ENCODE measurements around the gene SCGB3A1. TPM values are rescaled to one million over a fixed set of nuclear protein-coding genes. Genes with fewer than 3 reads are reported as not detected.

SCGB3A1 gene
- polyA plus RNA-seq, 6 donors from 2014 or later = not detected

DNA sequence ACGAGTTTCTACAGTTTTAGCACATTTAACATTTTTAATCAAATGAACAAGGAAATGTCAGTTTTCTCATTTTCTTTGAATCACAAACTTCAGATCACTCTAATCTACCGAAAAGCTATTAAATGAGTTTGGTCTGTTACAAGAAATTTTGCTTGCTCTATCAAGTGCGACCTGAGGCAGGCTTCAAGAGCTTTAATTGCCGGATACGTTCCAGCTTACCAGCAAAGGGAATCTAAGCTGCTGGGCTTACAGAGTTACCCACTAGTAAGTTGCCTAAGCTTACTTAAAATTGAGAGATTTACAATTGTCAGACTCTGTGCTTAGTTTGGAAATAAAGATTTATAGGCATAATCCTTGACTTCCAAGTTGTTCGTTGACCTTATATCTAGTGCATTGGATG is 10.6 kb downstream of the SCGB3A1 start:
- ATAC-seq (ENCODE audit: low read depth in 2 of 2) (no peak), DNase-seq (no peak)
- H3K27ac Mint-ChIP-seq = peak overlapping the region in 1 of 6 donors; percentile 3
- H3K9me3 Mint-ChIP-seq = peaks cover 0 to 20% (median 7%) of the 10 kb centered on the region in 7 donors
- H3K4me1 Mint-ChIP-seq = no peaks in the 10 kb centered on the region
- H3K4me3 Mint-ChIP-seq = peak overlapping the region in 1 of 8 donors; percentile 5
- peaks cover 0 to 5% (median 0%) of the 10 kb centered on the region in 3 donors for H3K27me3 Mint-ChIP-seq
- H3K36me3 Mint-ChIP-seq = peaks cover 0 to 15% of the 10 kb centered on the region in 2 donors

GRCh38 chr5:180575571-180575970 is 15.7 kb downstream of the SCGB3A1 start:
- no peaks in the 10 kb centered on the region for H3K27me3 Mint-ChIP-seq
- peaks cover 22 to 28% of the 10 kb centered on the region in 2 donors for H3K36me3 Mint-ChIP-seq
- H3K9me3 Mint-ChIP-seq = no peaks in the 10 kb centered on the region
- H3K27ac Mint-ChIP-seq = peak overlapping the region in 1 of 6 donors; percentile 26
- DNase-seq (no peak), ATAC-seq (ENCODE audit: low read depth in 2 of 2) (no peak)
- no peak overlapping the region for H3K4me3 Mint-ChIP-seq
- peaks cover 0 to 4% (median 0%) of the 10 kb centered on the region in 3 donors for H3K4me1 Mint-ChIP-seq

GRCh38 chr5:180568914-180569313 is 22.4 kb downstream of the SCGB3A1 start:
- Mint-ChIP-seq H3K4me3 (no peak overlapping the region), H3K4me1 (peaks cover 0 to 4% (median 1%) of the 10 kb centered on the region in 3 donors), H3K36me3 (peaks cover 10 to 28% of the 10 kb centered on the region in 2 donors), H3K27ac (no peak overlapping the region), H3K9me3 (no peaks in the 10 kb centered on the region), H3K27me3 (no peaks in the 10 kb centered on the region)
- ATAC-seq (ENCODE audit: low read depth in 2 of 2) = no peak
- no peak for DNase-seq

GRCh38 chr5:180563994-180564393 is 27.3 kb downstream of the SCGB3A1 start:
- DNase-seq = no peak
- ATAC-seq (ENCODE audit: low read depth in 2 of 2) = no peak
- H3K9me3 Mint-ChIP-seq = no peaks in the 10 kb centered on the region
- H3K4me3 Mint-ChIP-seq = no peak overlapping the region
- peaks cover 14 to 45% of the 10 kb centered on the region in 2 donors for H3K36me3 Mint-ChIP-seq
- no peaks in the 10 kb centered on the region for H3K27me3 Mint-ChIP-seq
- H3K4me1 Mint-ChIP-seq = peaks cover 12 to 18% (median 18%) of the 10 kb centered on the region in 3 donors
- peak overlapping the region in 3 of 6 donors; percentile 29 to 96 (median 51) for H3K27ac Mint-ChIP-seq

DNA sequence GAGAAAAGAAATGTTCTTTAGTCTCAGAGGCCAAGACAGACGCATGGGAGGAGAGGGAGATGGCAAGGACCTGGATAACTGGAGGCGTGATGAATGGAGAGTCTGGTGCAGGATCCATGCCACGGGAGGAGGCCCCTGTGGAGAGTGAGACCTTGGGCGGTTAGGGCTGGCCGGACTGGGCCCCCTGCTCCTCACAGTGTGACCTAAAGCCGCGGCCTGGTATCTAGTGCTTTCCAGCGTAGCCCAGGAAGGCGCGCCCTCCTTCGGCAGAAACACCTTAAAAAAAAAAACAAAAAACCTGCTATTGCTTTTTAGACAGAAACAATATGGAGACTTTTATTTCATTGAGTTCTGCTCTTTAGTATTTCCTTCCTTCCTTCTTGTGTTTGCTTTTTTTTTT is 33.1 kb downstream of the SCGB3A1 start:
- H3K9me3 Mint-ChIP-seq = no peaks in the 10 kb centered on the region
- H3K27me3 Mint-ChIP-seq = no peaks in the 10 kb centered on the region
- peaks cover 9 to 22% (median 21%) of the 10 kb centered on the region in 3 donors for H3K4me1 Mint-ChIP-seq
- H3K4me3 Mint-ChIP-seq = no peak overlapping the region
- ATAC-seq (ENCODE audit: low read depth in 2 of 2) (no peak), DNase-seq (no peak)
- H3K27ac Mint-ChIP-seq = peak overlapping the region in 1 of 6 donors; percentile 81
- H3K36me3 Mint-ChIP-seq = peaks cover 14 to 56% of the 10 kb centered on the region in 2 donors

- no peak for DNase-seq
- H3K4me3 Mint-ChIP-seq = no peak overlapping the region
- no peaks in the 10 kb centered on the region for H3K9me3 Mint-ChIP-seq
- H3K4me1 Mint-ChIP-seq = peaks cover 9 to 22% (median 21%) of the 10 kb centered on the region in 3 donors
- H3K27ac Mint-ChIP-seq = peak overlapping the region in 1 of 6 donors; percentile 9
- no peaks in the 10 kb centered on the region for H3K27me3 Mint-ChIP-seq
- no peak for ATAC-seq (ENCODE audit: low read depth in 2 of 2)
- H3K36me3 Mint-ChIP-seq = peaks cover 14 to 63% of the 10 kb centered on the region in 2 donors
Measured at GRCh38 chr5:180557217-180557809, 34.0 kb downstream of the SCGB3A1 start.

GRCh38 chr5:180555168-180555921 is 36.0 kb downstream of the SCGB3A1 start:
- H3K4me3 Mint-ChIP-seq = no peak overlapping the region
- H3K4me1 Mint-ChIP-seq = peaks cover 0 to 12% (median 11%) of the 10 kb centered on the region in 3 donors
- ATAC-seq (ENCODE audit: low read depth in 2 of 2) = no peak
- H3K27ac Mint-ChIP-seq = peak overlapping the region in 2 of 6 donors; percentile 1 to 28
- no peaks in the 10 kb centered on the region for H3K9me3 Mint-ChIP-seq
- no peaks in the 10 kb centered on the region for H3K27me3 Mint-ChIP-seq
- H3K36me3 Mint-ChIP-seq = peaks cover 2 to 52% of the 10 kb centered on the region in 2 donors
- no peak for DNase-seq

- H3K27ac Mint-ChIP-seq = peak overlapping the region in 1 of 6 donors; percentile 38
- H3K9me3 Mint-ChIP-seq = no peaks in the 10 kb centered on the region
- ATAC-seq (ENCODE audit: low read depth in 2 of 2) (no peak), DNase-seq (no peak)
- H3K4me1 Mint-ChIP-seq = peaks cover 2 to 3% (median 2%) of the 10 kb centered on the region in 3 donors
- no peaks in the 10 kb centered on the region for H3K27me3 Mint-ChIP-seq
- H3K4me3 Mint-ChIP-seq = no peak overlapping the region
- H3K36me3 Mint-ChIP-seq = peaks cover 0 to 41% of the 10 kb centered on the region in 2 donors
Measured at GRCh38 chr5:180553530-180553929, 37.8 kb downstream of the SCGB3A1 start.

GRCh38 chr5:180548563-180548962 is 42.7 kb downstream of the SCGB3A1 start:
- peaks cover 19 to 22% of the 10 kb centered on the region in 2 donors for H3K36me3 Mint-ChIP-seq
- peak overlapping the region in 3 of 6 donors; percentile 7 to 79 (median 68) for H3K27ac Mint-ChIP-seq
- H3K9me3 Mint-ChIP-seq = no peaks in the 10 kb centered on the region
- DNase-seq (no peak), ATAC-seq (ENCODE audit: low read depth in 2 of 2) (no peak)
- H3K4me3 Mint-ChIP-seq = no peak overlapping the region
- H3K4me1 Mint-ChIP-seq = peaks cover 7 to 31% (median 13%) of the 10 kb centered on the region in 3 donors
- no peaks in the 10 kb centered on the region for H3K27me3 Mint-ChIP-seq

DNA sequence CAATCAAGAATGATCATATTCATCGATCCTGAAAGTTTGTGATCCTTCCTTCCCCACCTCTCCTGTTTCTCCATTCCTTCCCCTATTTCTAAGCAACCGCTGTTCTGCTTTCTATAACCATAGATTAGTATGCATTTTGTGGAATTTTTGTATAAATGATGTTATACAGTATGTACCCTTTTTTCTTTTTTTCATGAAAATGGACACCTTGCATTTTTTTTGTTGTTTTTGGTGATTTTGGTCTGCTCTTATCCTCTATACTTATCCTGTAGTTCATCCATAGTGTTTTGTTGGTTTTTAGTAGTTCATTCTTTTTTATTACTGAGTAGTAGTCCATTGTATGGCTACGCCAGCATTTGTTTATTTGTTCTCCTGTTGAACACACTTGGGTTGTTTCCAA is 46.1 kb downstream of the SCGB3A1 start:
- Mint-ChIP-seq H3K4me3 (no peak overlapping the region), H3K36me3 (peaks cover 14 to 30% of the 10 kb centered on the region in 2 donors), H3K27ac (peak overlapping the region in 2 of 6 donors; percentile 69)

DNA sequence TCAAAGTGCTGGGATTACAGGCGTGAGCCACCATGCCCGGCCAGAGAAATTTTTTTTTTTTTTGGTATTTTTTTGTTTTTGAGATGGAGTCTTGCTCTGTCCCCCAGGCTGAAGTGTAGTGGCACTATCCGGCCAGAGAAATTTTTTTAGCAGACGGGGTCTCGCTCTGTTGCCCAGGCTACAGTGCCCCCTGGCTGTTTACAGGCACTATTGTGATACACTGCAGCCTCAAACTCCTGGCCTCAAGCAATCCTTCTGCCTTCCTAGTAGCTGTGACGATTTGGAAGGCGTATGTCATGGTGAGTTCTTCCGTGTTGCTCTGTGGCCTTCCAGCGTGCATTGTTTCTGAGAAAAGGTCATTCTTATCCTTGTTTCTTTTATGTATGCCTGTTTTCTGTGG is 49.6 kb downstream of the SCGB3A1 start:
- H3K4me1 Mint-ChIP-seq = peaks cover 3 to 35% (median 15%) of the 10 kb centered on the region in 3 donors
- H3K27me3 Mint-ChIP-seq = no peaks in the 10 kb centered on the region
- peaks cover 19 to 30% of the 10 kb centered on the region in 2 donors for H3K36me3 Mint-ChIP-seq
- H3K4me3 Mint-ChIP-seq = no peak overlapping the region
- ATAC-seq (ENCODE audit: low read depth in 2 of 2) (no peak), DNase-seq (no peak)
- H3K9me3 Mint-ChIP-seq = peaks cover 0 to 2% (median 0%) of the 10 kb centered on the region in 7 donors
- no peak overlapping the region for H3K27ac Mint-ChIP-seq

More for the DNA sequence above, 46.1 kb downstream of the SCGB3A1 start:
- ATAC-seq (ENCODE audit: low read depth in 2 of 2) (no peak), DNase-seq (no peak)
- no peaks in the 10 kb centered on the region for H3K27me3 Mint-ChIP-seq
- peaks cover 7 to 31% (median 17%) of the 10 kb centered on the region in 3 donors for H3K4me1 Mint-ChIP-seq
- no peaks in the 10 kb centered on the region for H3K9me3 Mint-ChIP-seq
